IMR-90 (cell line): ENCODE results near the gene CFDP1. TPM values are rescaled to one million over a fixed set of nuclear protein-coding genes. Genes with fewer than 3 reads are reported as not detected.

Source experiments
- ATAC-seq: fragments of 200-7000 bp; cut with Tn5 transposase; 2 replicates; pipeline ENCODE4 v1.9.1; 2020; ENCODE audit warnings: low read depth, mild to moderate bottlenecking, moderate library complexity
- BruUV-seq: library from RNA; stranded (reverse); fragments of 400-500 nt; replicated peaks from 2 replicates; lab custom pipeline; 2021; lab: Mats Ljungman, UMichigan
- CTCF ChIA-PET: fragments of 300-600 bp; formaldehyde crosslinking; extraction: SDS; loops from one replicate; lab custom pipeline; 2021; ENCODE audit warnings: antibody characterized with exemption; lab: Yijun Ruan, JAX
- POLR2A ChIA-PET: fragments of 300-600 bp; sonication (Branson Sonifier 250); formaldehyde crosslinking; loops from one replicate; lab custom pipeline; 2022; ENCODE audit warnings: antibody characterized with exemption; ENCODE audit not compliant: unreplicated experiment; lab: Charles Lee
- DNase-seq: peaks from one replicate; pipeline ENCODE4 v3.0.0; 2013
- H2AFZ ChIP-seq: replicated peaks from 2 replicates; pipeline ENCODE3; 2013; ENCODE audit warnings: low read length, mild to moderate bottlenecking; ENCODE audit not compliant: poor library complexity
- H2AK5ac ChIP-seq: 2 replicates; pipeline ENCODE4 v1.6.1; 2013; ENCODE audit warnings: low read depth, low read length, inconsistent platforms
- H2AK9ac ChIP-seq: replicated peaks from 2 replicates; pipeline ENCODE3; 2013; ENCODE audit warnings: mild to moderate bottlenecking, low read depth, low read length, moderate library complexity; ENCODE audit not compliant: poor library complexity
- H2BK120ac ChIP-seq: 2 replicates; pipeline ENCODE4 v1.6.1; 2013; ENCODE audit warnings: low read depth, low read length, inconsistent platforms
- H2BK15ac ChIP-seq: 3 replicates; pipeline ENCODE4 v1.6.1; 2013; ENCODE audit warnings: low read depth, low read length, inconsistent platforms
- H2BK20ac ChIP-seq: 2 replicates; pipeline ENCODE4 v1.6.1; 2013; ENCODE audit warnings: low read depth, mild to moderate bottlenecking, inconsistent platforms, low read length, moderate library complexity
- H2BK5ac ChIP-seq: 2 replicates; pipeline ENCODE4 v1.6.1; 2013; ENCODE audit warnings: mild to moderate bottlenecking, low read depth, low read length, inconsistent platforms; ENCODE audit not compliant: poor library complexity, severe bottlenecking
- H3K14ac ChIP-seq: replicated peaks from 2 replicates; pipeline ENCODE4 v1.6.1; 2013; ENCODE audit warnings: low read depth, low read length, inconsistent platforms
- H3K18ac ChIP-seq: 2 replicates; pipeline ENCODE4 v1.6.1; 2013; ENCODE audit warnings: low read depth, low read length, control low read depth
- H3K23ac ChIP-seq: 2 replicates; pipeline ENCODE4 v1.6.1; 2013; ENCODE audit warnings: low read depth, low read length, inconsistent platforms
- H3K27ac ChIP-seq: 2 replicates; pipeline ENCODE4 v1.5.1; 2013; ENCODE audit warnings: mild to moderate bottlenecking, control low read depth, low read length; ENCODE audit not compliant: insufficient read depth
- H3K27me3 ChIP-seq: 2 replicates; pipeline ENCODE4 v1.6.1; 2013; ENCODE audit warnings: low read length; ENCODE audit not compliant: control insufficient read depth, insufficient read depth
- H3K36me3 ChIP-seq: 2 replicates; pipeline ENCODE4 v1.6.1; 2013; ENCODE audit warnings: low read length, mixed read lengths; ENCODE audit not compliant: control insufficient read depth, insufficient read depth
- H3K4ac ChIP-seq: 2 replicates; pipeline ENCODE4 v1.6.1; 2013; ENCODE audit warnings: low read depth, low read length, inconsistent platforms
- H3K4me1 ChIP-seq: 2 replicates; pipeline ENCODE4 v1.6.1; 2013; ENCODE audit warnings: low read length, mixed read lengths; ENCODE audit not compliant: control insufficient read depth, insufficient read depth
- H3K4me2 ChIP-seq: 2 replicates; pipeline ENCODE4 v1.6.1; 2013; ENCODE audit warnings: low read depth, mild to moderate bottlenecking, control low read depth, low read length, moderate library complexity
- H3K4me3 ChIP-seq: 2 replicates; pipeline ENCODE4 v1.5.1; 2013; ENCODE audit warnings: low read depth, mild to moderate bottlenecking, control low read depth, low read length, moderate library complexity; ENCODE audit not compliant: insufficient read depth
- H3K56ac ChIP-seq: 2 replicates; pipeline ENCODE4 v1.6.1; 2013; ENCODE audit warnings: low read length, inconsistent platforms; ENCODE audit not compliant: insufficient read depth; ENCODE audit errors: extremely low read depth
- H3K79me1 ChIP-seq, 2 experiments: 2 replicates each; pipeline ENCODE4 v1.6.1; 2013; ENCODE audit warnings: low read length in 2 of 2, inconsistent platforms in 1 of 2, low read depth in 1 of 2
- H3K9ac ChIP-seq: 2 replicates; pipeline ENCODE4 v1.6.1; 2013; ENCODE audit warnings: low read depth, low read length, control low read depth
- H3K9me1 ChIP-seq: 2 replicates; pipeline ENCODE4 v1.6.1; 2013; ENCODE audit warnings: low read length, inconsistent platforms; ENCODE audit not compliant: insufficient read depth
- H3K9me3 ChIP-seq: 2 replicates; pipeline ENCODE4 v1.6.1; 2013; ENCODE audit warnings: low read length; ENCODE audit not compliant: control insufficient read depth, insufficient read depth
- H4K20me1 ChIP-seq: 2 replicates; pipeline ENCODE4 v1.6.1; 2013; ENCODE audit warnings: low read length, inconsistent platforms; ENCODE audit not compliant: insufficient read depth
- H4K5ac ChIP-seq: 2 replicates; pipeline ENCODE4 v1.6.1; 2013; ENCODE audit warnings: mild to moderate bottlenecking, low read depth, low read length, control low read depth
- H4K8ac ChIP-seq, 2 experiments: 2 replicates each; pipeline ENCODE4 v1.6.1; 2013; ENCODE audit warnings: low read depth in 2 of 2, low read length in 2 of 2, control low read depth in 1 of 2, inconsistent platforms in 1 of 2
- H4K91ac ChIP-seq: 2 replicates; pipeline ENCODE4 v1.6.1; 2013; ENCODE audit warnings: low read depth, low read length, inconsistent platforms; ENCODE audit not compliant: insufficient read depth
- BHLHE40 ChIP-seq: fragments of 150-350 bp; IDR thresholded peaks from 2 replicates; pipeline ENCODE4 v1.6.1; 2016; ENCODE audit warnings: mild to moderate bottlenecking, low read depth, low read length
- CHD1 ChIP-seq: IDR thresholded peaks from 2 replicates; pipeline ENCODE4 v1.6.1; 2012; ENCODE audit warnings: low read depth, low read length, improper control_type of control experiment
- FOS ChIP-seq: fragments of 150-350 bp; IDR thresholded peaks from 2 replicates; pipeline ENCODE4 v1.6.1; 2016; ENCODE audit warnings: low read depth, low read length
- MXI1 ChIP-seq: IDR thresholded peaks from 2 replicates; pipeline ENCODE4 v1.6.1; 2012; ENCODE audit warnings: low read depth, mild to moderate bottlenecking, low read length, moderate library complexity, borderline replicate concordance
- POLR2A ChIP-seq: IDR thresholded peaks from 2 replicates; pipeline ENCODE4 v1.6.1; 2012; ENCODE audit warnings: mild to moderate bottlenecking, low read depth, low read length
- RAD21 ChIP-seq: IDR thresholded peaks from 2 replicates; pipeline ENCODE4 v1.6.1; 2012; ENCODE audit warnings: low read length, improper control_type of control experiment
- RFX5 ChIP-seq: IDR thresholded peaks from 2 replicates; pipeline ENCODE4 v1.8.0; 2012; ENCODE audit warnings: low read depth, mild to moderate bottlenecking, low read length, moderate library complexity
- SMC3 ChIP-seq: fragments of 150-350 bp; IDR thresholded peaks from 2 replicates; pipeline ENCODE4 v1.6.1; 2016; ENCODE audit warnings: low read depth, mild to moderate bottlenecking, antibody characterized with exemption, low read length, moderate library complexity
- WGBS, 2 experiments: methylation state at CpG; one replicate each; pipeline versions ENCODE4 v1.1.5 to v1.1.7; 2013; ENCODE audit warnings: missing lambda C conversion rate in 2 of 2; ENCODE audit not compliant: insufficient read length in 1 of 2; ENCODE audit errors: extremely low coverage in 2 of 2; 5-methylcytosine and 5-hydroxymethylcytosine counted together
- dilution Hi-C: fragments of 300-500 bp; cut with HindIII; formaldehyde crosslinking; loops from one replicate; pipeline ENCODE4 v1.14.3; 2018; ENCODE audit warnings: low sequenced_read_pairs; ENCODE audit not compliant: unreplicated experiment
- in situ Hi-C: fragments of 300-500 bp; cut with MboI; formaldehyde crosslinking; loops from 3 replicates; pipeline ENCODE4 v1.14.3; 2019; ENCODE audit warnings: low sequenced_read_pairs, inconsistent platforms, mixed read lengths
- intact Hi-C: fragments of 100-400 bp; cut with micrococcal nuclease; formaldehyde crosslinking; loops from 2 replicates; pipeline ENCODE4 v1.10.0; 2022
- polyA plus RNA-seq, 3 experiments: library from polyadenylated mRNA; depleted of rRNA; stranded (reverse); fragments of >200 nt; gene quantifications; 2 replicates each; pipeline ENCODE4 v1.2.3, GENCODE V29; 2012; ENCODE audit warnings: low replicate concordance in 1 of 3
- total RNA-seq: library from RNA; depleted of rRNA; stranded (reverse); fragments of >200 nt; gene quantifications from 2 replicates; pipeline ENCODE4 v1.2.3, GENCODE V29; 2012
- TF ChIP-seq, protein P1 (sequence below): fragments of 150-350 bp; IDR thresholded peaks from 2 replicates; pipeline ENCODE4 v1.6.1; 2017; ENCODE audit warnings: mild to moderate bottlenecking, antibody characterized with exemption, low read length, low read depth

Gene CFDP1
- total and polyA plus RNA-seq, 2 of the 4 experiments (the other 2 are of a cell fraction): 15.6 to 38.7 TPM

DNA sequence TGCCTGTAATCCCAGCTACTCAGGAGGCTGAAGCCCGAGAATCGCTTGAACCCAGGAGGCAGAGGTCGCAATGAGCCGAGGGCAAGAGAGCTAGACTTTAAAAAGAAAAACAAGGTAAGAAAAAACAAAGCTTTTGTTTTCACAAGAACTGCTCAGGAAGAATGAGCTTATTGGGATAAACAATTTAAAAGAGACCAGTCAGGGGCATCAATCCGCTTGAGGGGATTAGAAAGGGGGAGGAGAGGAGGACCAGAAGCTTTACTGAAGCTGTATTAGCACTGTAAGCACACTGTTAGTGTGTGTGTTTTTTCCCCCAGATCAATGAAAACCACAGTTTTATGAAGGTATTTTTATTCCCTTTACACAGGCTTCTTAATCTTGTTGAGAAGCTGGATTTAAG lies 22.4 kb upstream of the CFDP1 start:
- H2AFZ ChIP-seq: no peak overlapping the region
- H4K91ac ChIP-seq: no peak overlapping the region
- no peak overlapping the region for H2BK5ac ChIP-seq
- peaks cover 4% of the 10 kb centered on the region for H3K36me3 ChIP-seq
- H3K9ac ChIP-seq: no peak overlapping the region
- no peak overlapping the region for H3K18ac ChIP-seq
- H3K4me3 ChIP-seq: no peak overlapping the region
- ChIA-PET POLR2A (interaction anchor here (0.6 kb wide), 1 partner anchor 298 kb away, joined by 9 read pairs; no protein-coding TSS in a partner anchor), CTCF (no interaction called here)
- H3K27me3 ChIP-seq: no peaks in the 10 kb centered on the region
- TF ChIP-seq RAD21 (no peak), POLR2A (no peak), MXI1 (no peak), CHD1 (no peak), SMC3 (no peak), FOS (no peak), BHLHE40 (no peak), RFX5 (no peak)
- TF ChIP-seq, protein P1, sequence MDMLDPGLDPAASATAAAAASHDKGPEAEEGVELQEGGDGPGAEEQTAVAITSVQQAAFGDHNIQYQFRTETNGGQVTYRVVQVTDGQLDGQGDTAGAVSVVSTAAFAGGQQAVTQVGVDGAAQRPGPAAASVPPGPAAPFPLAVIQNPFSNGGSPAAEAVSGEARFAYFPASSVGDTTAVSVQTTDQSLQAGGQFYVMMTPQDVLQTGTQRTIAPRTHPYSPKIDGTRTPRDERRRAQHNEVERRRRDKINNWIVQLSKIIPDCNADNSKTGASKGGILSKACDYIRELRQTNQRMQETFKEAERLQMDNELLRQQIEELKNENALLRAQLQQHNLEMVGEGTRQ: no peak
- WGBS, 2 experiments: 60% methylated on average over 3 of the region's 5 CpGs; no CpG with 5 or more reads in 1 of the 2 experiments
- H2BK120ac ChIP-seq: no peak overlapping the region
- H2AK9ac ChIP-seq: no peak overlapping the region
- in situ Hi-C loops: no loop called here
- H3K9me3 ChIP-seq: no peaks in the 10 kb centered on the region
- no TSS peak for BruUV-seq
- peaks cover 41% of the 10 kb centered on the region for H4K20me1 ChIP-seq
- intact Hi-C loops: no loop called here
- H3K56ac ChIP-seq: no peak overlapping the region
- no peak overlapping the region for H3K23ac ChIP-seq
- H3K14ac ChIP-seq: no peak overlapping the region
- H3K4me2 ChIP-seq: no peak overlapping the region
- no peak overlapping the region for H3K27ac ChIP-seq
- H3K4me1 ChIP-seq: no peaks in the 10 kb centered on the region; the same call in 1 of the 2 replicates
- no peak overlapping the region for H3K4ac ChIP-seq
- H4K8ac ChIP-seq: no peak overlapping the region
- no peak overlapping the region for H4K5ac ChIP-seq
- H2BK15ac ChIP-seq: no peak overlapping the region
- dilution Hi-C loops: no loop called here
- peaks cover 19% of the 10 kb centered on the region for H3K9me1 ChIP-seq
- H2AK5ac ChIP-seq: no peak overlapping the region
- no peak for DNase-seq
- H3K79me1 ChIP-seq: peaks cover 33 to 73% of the 10 kb centered on the region in 2 experiments
- ATAC-seq: no peak
- H2BK20ac ChIP-seq: no peak overlapping the region
